Fibroblast of skin of left quadriceps (primary cell): ENCODE data around the gene RNF167.
A peak's percentile ranks its signal among the peaks of the same experiment; 100 is the strongest.

ENCODE experiments used
- DNase-seq, 2 experiments: peaks; one replicate each; pipeline ENCODE4 v3.0.0-alpha.2; 2013; ENCODE audit warnings: low read depth in 2 of 2

Gene RNF167

DNA sequence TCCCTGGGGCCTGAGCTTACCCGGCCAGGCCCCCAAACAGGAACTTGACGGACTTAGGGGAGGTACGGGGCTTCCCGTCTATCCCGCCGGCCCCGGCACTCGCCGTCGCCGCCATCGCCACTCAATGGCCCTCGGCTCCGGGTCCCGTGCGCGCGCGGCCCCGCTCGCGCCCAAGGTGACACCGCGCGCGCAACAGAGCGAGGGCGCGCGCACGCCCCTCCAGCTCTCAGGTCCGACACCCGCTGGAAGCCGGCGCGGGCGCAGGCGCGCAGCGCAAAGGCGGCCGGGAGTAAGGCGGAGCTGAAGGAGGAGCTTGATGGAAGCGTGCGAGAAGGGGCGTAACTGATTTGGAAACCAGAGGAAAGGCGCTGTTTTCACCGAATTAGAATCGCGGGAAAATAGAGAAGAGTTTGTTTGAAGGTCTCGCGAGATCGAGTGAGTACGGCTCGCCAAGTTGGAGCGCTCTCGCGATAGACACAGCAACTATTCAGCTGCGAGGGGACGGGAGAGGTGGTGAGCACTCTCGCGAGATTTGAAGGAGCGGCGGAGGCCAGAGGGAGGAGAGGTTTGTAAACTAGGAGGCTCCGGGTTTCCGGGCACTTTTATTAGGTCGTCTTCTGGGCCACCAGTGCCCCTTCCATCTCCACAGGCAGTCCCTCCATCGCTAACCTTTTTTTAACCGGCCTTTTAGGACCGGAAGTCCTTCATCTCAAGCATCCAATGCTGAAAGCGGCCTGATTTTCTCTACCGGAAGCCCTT is at the start of gene RNF167, which contains the start of gene SLC25A11:
RNF167 (plus strand) TSS at position 473 of the 759 bp plus-strand sequence. CDS start 642 bp downstream, outside the sequence.
SLC25A11 (minus strand) TSS at position 251 of the 759 bp plus-strand sequence; CDS start at position 115, 136 bp downstream.
- DNase-seq = peak; percentile 100

DNA sequence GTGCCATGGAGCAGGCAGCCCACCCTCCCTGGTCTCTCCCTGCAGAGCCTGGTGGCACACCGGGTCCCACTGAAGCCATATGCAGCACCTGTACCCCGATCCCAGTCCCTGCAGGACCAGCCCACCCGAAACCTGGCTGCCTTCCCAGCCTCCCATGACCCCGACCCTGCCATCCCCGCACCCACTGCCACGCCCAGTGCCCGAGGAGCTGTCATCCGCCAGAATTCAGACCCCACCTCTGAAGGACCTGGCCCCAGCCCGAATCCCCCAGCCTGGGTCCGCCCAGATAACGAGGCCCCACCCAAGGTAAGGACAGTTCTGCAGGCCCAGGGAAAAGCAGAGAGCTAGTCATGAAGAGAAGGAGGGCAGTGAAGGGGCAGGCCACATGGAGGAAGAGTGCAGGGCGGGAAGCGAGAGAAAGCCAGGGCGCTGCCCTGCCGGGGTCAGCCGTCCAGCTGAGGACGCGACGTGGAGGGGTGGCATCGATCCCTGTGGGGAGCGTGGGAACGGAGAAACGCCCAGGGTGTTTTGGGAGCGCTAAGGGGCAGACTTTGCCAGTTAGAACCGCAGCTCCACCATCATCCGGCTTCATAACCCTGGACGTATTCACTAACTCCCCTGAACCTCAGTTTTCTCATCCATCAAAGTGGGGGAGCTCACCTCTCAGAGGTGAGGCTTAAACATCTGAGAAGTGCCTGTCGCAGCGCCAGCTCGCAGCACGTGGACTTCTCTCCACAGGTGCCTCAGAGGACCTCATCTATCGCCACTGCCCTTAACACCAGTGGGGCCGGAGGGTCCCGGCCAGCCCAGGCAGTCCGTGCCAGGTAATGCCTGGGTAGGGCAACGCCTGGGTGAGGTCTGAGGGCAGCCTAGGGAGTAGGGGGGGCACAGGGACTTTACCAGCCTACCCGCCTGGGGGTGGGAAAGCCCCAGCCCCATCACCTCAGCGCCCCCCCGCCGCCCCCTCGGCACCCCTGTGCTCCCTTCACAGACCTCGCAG is 48.4 kb upstream of the RNF167 start:
- no peak for DNase-seq

DNA sequence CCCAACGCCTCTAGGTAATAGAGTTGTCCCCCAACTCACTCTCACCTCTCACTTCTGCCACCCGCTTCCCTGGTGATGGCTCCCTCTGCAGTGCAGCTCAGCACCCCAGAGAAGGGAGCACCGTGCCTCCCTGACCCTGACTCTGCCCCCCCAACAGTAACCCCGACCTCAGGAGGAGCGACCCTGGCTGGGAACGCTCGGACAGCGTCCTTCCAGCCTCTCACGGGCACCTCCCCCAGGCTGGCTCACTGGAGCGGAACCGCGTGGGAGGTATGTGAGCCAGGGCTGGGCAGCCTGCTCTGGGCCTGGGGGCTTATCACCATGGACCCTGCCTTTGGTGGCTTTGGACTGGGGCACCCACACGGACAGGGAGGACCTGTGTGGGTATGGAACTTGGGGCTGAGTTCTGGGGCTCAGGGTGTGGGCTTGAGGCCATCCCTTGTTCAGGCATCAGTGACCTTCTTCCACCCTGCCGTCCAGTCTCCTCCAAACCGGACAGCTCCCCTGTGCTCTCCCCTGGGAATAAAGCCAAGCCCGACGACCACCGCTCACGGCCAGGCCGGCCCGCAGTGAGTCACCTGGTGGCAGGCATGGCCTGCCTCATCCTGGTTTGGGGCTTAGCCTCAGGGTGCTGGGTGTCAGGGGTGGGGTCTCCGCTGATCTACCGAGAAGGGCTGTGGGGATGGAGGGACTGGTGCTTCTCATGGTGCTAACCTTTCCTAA is 47.4 kb upstream of the RNF167 start:
- no peak for DNase-seq

DNA sequence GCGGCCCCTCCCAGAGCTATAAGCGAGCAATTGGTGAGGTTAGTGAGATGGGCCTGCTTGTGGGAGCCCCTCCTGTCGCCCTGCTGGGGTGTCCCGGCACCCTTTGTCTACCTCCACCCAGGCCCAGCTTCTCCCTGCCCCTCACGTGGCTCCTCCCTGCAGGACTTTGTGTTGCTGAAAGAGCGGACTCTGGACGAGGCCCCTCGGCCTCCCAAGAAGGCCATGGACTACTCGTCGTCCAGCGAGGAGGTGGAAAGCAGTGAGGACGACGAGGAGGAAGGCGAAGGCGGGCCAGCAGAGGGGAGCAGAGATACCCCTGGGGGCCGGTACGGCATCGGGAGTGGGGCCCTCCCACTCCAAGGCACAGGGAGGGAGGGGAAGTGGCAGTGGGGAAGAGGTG is 46.8 kb upstream of the RNF167 start:
- DNase-seq = no peak

DNA sequence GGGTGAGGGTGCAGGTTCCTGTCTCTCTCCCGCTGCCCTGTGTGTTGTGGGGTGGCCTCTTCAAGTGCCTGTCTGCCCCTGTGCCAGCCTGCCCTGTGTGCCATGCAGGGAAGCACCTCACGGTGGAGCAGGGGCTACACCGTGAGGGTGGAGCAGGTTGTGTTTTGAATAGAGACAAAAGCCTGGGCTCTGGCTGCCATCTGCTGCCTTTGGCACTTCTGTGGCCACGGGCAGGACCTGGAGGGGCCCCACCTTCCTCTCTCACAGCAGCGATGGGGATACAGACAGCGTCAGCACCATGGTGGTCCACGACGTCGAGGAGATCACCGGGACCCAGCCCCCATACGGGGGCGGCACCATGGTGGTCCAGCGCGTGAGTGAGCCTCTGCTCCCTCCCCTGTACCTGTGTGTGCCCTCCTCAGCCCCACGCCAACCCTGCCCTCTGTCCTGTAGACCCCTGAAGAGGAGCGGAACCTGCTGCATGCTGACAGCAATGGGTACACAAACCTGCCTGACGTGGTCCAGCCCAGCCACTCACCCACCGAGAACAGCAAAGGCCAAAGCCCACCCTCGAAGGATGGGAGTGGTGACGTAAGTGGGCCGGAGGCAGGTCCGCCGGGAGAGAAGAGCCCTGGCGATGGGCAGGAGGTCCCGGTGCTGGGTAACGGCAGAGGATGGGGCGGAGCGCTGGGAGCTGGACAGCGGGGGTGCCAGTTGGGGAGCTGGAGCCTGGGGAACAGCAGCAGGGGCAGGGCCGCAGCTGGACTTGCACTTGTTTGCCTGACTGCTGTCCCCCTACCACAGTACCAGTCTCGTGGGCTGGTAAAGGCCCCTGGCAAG is 46.1 kb upstream of the RNF167 start:
- no peak for DNase-seq

DNA sequence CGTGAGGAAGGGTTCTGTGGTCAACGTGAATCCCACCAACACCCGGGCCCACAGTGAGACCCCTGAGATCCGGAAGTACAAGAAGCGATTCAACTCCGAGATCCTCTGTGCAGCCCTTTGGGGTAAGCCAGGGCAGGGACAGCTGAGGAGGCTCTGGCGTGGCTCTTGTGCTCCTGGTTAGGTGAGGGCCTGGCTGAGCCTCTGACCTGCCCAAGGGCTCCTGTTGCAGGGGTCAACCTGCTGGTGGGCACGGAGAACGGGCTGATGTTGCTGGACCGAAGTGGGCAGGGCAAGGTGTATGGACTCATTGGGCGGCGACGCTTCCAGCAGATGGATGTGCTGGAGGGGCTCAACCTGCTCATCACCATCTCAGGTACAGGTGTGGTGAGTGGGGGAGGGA is 44.9 kb upstream of the RNF167 start:
- no peak for DNase-seq

DNA sequence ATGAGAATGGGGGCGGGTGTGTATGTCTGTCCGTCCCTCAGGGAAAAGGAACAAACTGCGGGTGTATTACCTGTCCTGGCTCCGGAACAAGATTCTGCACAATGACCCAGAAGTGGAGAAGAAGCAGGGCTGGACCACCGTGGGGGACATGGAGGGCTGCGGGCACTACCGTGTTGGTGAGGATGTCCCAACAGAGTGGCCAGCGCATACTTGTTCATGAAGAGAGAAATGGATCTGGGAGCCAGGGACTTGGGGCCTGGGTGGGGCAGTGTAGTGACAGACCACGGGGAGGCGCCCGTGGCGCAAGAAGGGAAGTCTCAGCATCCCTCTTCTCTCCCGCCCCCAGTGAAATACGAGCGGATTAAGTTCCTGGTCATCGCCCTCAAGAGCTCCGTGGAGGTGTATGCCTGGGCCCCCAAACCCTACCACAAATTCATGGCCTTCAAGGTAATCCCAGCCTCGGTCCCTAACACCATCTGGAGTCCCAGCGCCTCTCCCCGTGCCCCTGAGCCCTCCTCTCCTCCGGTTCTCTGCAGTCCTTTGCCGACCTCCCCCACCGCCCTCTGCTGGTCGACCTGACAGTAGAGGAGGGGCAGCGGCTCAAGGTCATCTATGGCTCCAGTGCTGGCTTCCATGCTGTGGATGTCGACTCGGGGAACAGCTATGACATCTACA is 44.3 kb upstream of the RNF167 start:
- DNase-seq = no peak

DNA sequence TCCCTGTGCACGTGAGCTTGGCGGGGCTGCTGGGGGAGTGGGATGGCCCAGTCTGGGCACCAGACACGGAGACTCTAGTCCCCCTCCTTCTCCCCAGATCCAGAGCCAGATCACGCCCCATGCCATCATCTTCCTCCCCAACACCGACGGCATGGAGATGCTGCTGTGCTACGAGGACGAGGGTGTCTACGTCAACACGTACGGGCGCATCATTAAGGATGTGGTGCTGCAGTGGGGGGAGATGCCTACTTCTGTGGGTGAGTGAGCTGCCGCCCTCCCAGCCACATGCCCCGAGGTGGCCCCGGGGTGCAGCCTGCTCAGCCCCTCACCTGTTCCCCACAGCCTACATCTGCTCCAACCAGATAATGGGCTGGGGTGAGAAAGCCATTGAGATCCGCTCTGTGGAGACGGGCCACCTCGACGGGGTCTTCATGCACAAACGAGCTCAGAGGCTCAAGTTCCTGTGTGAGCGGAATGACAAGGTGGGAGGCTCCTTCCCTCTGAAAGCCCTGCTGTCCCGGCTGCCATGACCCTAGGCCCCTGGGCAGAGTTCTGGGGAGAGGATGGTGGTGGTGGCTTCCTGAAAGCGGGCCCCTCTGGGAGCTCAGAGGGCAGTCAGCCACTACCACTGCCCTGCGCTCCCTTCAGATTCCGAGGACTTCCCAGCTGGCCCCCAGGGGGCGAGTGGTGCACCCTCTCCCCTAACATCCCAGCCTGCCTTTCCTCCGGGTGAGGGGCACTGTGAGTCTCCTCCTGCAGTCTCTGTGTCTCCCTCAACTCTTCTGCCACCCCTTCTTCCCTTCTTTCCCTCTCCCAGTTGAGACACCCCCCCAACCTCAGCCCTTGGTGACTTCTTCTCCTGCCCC is 43.5 kb upstream of the RNF167 start:
- no peak for DNase-seq

DNA sequence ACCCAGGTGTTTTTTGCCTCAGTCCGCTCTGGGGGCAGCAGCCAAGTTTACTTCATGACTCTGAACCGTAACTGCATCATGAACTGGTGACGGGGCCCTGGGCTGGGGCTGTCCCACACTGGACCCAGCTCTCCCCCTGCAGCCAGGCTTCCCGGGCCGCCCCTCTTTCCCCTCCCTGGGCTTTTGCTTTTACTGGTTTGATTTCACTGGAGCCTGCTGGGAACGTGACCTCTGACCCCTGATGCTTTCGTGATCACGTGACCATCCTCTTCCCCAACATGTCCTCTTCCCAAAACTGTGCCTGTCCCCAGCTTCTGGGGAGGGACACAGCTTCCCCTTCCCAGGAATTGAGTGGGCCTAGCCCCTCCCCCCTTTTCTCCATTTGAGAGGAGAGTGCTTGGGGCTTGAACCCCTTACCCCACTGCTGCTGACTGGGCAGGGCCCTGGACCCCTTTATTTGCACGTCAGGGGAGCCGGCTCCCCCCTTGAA is 42.8 kb upstream of the RNF167 start:
- DNase-seq = no peak

DNA sequence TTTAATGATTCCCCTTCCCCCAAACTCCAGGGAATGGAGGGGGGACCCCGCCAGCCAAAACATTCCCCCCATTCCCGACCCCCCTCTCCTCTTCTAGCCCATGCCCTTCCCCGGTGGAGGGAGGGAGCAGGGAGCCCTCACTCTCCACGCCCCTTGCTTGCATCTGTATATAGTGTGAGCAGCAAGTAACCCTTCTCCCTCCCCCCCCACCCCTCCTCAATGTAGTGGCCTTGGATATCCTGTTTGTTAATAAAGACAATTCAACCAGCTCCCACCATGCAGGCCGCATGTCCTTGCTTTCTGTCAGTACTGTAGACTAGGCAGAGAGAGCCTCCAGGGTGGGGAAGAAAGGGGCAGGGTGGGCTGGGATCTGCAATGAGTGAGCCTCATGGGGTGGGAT is 42.3 kb upstream of the RNF167 start:
- DNase-seq = no peak

DNA sequence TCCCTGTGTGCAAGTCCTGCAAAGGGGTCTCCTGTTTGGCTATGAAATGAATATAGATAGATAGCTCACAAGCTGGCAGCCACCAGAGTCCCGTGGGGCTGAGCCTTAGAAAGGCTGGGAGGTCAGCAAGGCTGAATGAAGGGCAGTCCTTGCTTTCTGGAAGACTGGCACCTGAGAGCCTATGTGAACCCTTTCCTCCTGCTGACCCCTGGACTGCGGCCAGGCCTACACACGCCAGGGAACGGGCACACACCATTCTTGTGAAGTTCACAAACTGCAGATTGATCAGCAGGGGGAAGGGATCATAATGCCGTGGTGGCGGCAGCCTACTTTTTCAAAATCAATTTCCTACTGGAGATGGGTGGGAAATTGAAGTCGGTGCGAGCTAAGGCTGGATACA is 41.7 kb upstream of the RNF167 start:
- DNase-seq = no peak

DNA sequence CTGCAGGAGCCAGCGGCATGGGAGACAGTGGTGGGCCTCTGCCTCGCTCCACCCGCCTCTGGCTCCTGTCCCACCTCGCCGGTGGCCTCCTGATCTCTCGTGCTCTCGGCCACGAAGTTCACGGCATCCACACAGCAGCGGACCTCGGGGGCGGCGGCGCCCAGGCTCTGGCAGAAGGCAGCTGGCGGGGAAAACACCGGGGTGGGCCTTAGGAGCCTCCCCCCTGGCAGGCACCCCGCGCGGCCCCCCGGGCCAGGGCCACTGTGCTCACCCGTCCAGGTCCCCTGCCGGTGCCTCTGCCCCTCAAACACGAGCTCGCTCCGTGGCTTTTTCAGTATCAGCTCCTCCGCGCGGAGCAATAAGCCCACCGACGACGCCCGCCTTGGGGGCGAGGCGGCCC is 41.1 kb upstream of the RNF167 start:
- no peak for DNase-seq

DNA sequence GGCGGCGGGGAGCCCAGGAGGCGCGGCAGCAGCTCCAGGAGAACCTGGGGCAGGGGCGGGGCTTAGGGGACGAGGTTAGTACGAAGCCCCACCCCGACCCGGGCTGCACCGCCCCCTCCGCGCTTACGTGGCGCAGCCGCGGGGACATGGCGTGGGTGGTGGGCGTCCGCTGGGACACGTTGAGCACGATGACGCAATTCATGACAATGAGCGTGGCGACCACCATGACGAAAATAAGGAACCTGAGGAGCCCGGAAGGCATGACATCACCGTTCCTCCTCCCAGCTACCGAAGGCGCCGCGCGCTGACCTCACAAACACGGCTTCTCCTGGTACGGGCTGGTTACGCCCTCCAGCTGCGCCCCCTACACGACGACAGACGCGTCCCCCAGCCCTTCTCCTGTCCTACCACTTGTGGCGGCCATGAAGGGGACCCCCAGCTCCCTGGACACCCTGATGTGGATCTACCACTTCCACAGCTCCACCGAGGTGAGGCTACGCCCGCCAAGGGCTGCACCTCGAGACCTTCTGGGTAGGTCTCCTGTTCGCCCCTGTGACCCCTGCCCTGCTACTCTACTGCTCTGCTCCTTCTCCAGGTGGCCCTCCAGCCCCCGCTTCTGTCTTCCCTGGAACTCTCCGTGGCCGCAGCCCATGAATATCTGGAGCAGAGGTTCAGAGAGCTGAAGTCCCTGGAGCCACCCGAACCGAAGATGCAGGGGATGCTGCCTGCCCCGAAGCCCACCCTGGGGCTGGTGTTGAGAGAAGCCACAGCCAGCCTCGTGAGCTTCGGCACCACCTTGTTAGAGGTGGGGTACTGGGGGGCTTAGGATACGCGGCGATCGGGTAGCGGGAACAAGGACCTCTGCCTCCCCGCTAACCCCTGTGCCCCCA is 40.5 kb upstream of the RNF167 start, which contains the start of gene C17orf107:
C17orf107 (plus strand) TSS at position 196 of the 890 bp plus-strand sequence; CDS start at position 423, 227 bp downstream.
- peak; percentile 58 to 59 for DNase-seq

DNA sequence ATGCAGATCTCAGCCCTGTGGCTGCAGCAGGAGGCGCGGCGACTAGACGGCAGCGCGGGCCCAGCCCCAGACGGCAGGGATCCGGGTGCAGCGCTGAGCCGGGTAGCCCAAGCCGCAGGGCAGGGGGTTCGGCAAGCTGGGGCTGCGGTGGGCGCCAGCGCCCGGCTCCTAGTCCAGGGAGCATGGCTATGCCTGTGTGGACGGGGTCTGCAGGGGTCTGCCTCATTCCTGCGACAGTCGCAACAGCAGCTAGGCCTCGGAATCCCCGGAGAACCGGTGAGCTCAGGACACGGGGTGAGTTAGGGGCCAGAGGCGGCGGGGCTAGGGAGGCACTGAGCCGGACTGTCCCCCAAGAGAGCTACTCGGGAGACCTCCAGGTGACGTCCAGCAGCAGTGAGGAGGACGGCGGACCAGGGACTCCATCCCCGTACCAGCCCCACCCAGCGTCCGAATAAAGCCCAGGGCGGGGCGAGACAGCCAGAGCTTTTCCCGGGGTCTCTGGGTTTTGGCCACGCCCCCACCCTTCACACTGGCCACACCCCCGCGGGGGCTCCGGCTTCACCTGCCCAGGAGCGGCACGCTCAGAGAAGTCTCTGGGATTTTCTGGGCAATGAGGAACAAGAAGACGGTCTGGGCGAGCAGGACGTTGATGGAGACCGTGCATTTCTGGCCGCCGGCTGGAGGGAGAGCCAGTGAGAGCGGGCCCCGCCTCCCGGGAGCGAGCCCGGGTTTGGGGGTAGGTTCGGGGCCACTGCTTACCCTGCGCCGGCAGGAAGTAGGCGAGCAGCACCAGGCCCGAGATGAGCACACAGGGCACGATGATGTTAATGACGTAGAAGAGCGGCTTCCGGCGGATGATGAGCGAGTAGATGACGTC is 39.6 kb upstream of the RNF167 start:
- no peak for DNase-seq

DNA sequence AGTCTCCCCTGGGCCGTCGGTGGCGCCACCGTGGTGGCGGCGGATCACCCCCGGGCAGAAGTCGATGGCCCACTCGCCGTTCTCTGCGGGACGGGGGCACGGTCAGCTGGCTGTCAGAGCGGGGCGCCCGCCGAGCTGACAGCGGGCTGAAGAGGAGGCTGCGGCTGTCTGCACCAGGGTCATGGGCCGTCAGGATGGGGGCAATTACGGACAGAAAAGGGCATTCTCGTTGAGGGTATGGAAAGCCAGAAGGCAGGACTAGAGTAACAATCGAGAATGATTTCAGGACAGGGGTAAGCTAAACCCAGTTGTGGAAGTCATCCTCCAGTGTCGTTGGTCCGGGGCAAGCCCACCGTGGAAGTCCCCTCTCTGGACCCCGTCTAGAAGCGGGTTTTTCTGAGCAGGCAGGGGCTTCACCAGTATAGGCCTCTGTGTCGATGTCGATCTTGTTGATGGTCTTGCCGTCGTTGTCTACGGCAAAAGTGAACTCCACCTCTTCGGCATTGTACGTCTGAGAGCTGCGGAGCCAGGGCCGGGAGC is 38.9 kb upstream of the RNF167 start:
- no peak for DNase-seq

DNA sequence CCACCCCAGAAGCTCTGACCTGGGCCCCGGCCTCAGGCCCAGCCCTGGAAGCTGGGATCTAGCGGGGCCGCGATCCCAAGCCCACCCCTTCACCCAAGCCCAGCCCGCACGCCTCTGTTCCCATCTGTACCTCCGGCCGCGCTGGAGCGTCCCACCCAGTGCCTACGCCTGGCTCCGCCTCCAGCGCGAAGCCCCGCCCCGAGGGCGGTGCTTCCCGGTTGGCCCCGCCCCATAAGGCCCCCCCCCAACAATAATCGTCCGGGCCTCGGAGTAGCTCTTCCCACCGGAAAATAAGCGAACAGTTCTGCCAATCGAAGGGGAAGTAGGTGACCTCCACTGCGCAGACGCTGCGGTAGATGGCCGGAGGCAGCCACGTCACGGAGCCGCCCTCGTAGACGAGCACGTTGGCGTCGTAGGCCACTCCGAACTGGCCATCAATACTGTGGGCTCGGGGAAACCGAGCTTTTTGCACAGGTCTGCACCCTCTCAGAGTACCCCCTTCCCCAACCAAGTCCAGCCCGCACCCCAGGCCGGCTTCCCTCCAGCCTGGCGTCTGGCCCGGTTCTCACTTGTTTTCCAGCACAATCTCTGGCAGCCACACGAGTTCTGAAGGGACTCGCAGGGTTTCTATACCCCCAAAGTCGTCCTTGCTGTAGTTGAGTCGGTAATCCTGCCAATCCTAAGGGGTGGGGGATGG is 38.3 kb upstream of the RNF167 start:
- DNase-seq = no peak
